Caco-2 (cell line): ENCODE measurements around the gene DNALI1. TPM values are rescaled to one million over a fixed set of nuclear protein-coding genes. Genes with fewer than 3 reads are reported as not detected.

Experiments
- Bru-seq: library from RNA; stranded (reverse); fragments of 400-500 nt; gene quantifications from one replicate; lab custom pipeline; 2021; lab: Mats Ljungman, UMichigan
- BruChase-seq, 2 experiments: library from RNA; stranded (reverse); fragments of 400-500 nt; gene quantifications; one replicate each; lab custom pipeline; 2021; lab: Mats Ljungman, UMichigan
- BruUV-seq: library from RNA; stranded (reverse); fragments of 400-500 nt; replicated peaks from 2 replicates; lab custom pipeline; 2021; lab: Mats Ljungman, UMichigan
- CTCF ChIA-PET: fragments of 300-600 bp; sonication (Branson Sonifier 250); formaldehyde crosslinking; loops from one replicate; lab custom pipeline; 2022; ENCODE audit warnings: antibody characterized with exemption; lab: Charles Lee
- POLR2A ChIA-PET: fragments of 300-600 bp; sonication (Branson Sonifier 250); formaldehyde crosslinking; loops from one replicate; lab custom pipeline; 2022; ENCODE audit warnings: antibody characterized with exemption; lab: Charles Lee
- DNase-seq, 2 experiments: peaks; one replicate each; pipeline versions ENCODE4 v3.0.0 to v3.0.0-alpha.2; 2020 to 2022
- H3K27me3 ChIP-seq: replicated peaks from 2 replicates; pipeline ENCODE4 v1.6.0; 2011; ENCODE audit warnings: low read length; ENCODE audit not compliant: control insufficient read depth, insufficient read depth
- H3K36me3 ChIP-seq: 2 replicates; pipeline ENCODE4 v1.5.1; 2011; ENCODE audit warnings: low read length; ENCODE audit not compliant: control insufficient read depth, insufficient read depth
- H3K4me1 ChIP-seq: fragments of 250-450 bp; sonication (Bioruptor Pico); 2 replicates; pipeline ENCODE4 v1.5.1; 2020; ENCODE audit warnings: mild to moderate bottlenecking
- H3K4me3 ChIP-seq: 2 replicates; pipeline ENCODE4 v1.5.1; 2011; ENCODE audit warnings: low read depth, mild to moderate bottlenecking, control low read depth, low read length
- H3K9me3 ChIP-seq: fragments of 250-450 bp; sonication (Bioruptor Pico); 2 replicates; pipeline ENCODE4 v1.5.1; 2020; ENCODE audit warnings: mild to moderate bottlenecking, moderate library complexity
- H3K27ac Mint-ChIP-seq: one replicate; pipeline ENCODE4 v1.8.0; 2022; ENCODE audit warnings: mixed read lengths; ENCODE audit not compliant: unreplicated experiment
- H3K27me3 Mint-ChIP-seq: one replicate; pipeline ENCODE4 v1.8.0; 2022; ENCODE audit warnings: mixed read lengths; ENCODE audit not compliant: insufficient read depth, unreplicated experiment
- H3K36me3 Mint-ChIP-seq: one replicate; pipeline ENCODE4 v1.8.0; 2022; ENCODE audit warnings: mild to moderate bottlenecking, mixed read lengths; ENCODE audit not compliant: insufficient read depth, unreplicated experiment
- H3K4me1 Mint-ChIP-seq: one replicate; pipeline ENCODE4 v1.8.0; 2022; ENCODE audit warnings: low read depth, mixed read lengths; ENCODE audit not compliant: unreplicated experiment
- H3K4me3 Mint-ChIP-seq: one replicate; pipeline ENCODE4 v1.8.0; 2022; ENCODE audit warnings: mild to moderate bottlenecking, moderate library complexity, mixed read lengths; ENCODE audit not compliant: unreplicated experiment
- H3K9me3 Mint-ChIP-seq: one replicate; pipeline ENCODE4 v1.8.0; 2022; ENCODE audit warnings: mixed read lengths; ENCODE audit not compliant: unreplicated experiment
- CTCF ChIP-seq, 2 experiments: fragments of 200-600 bp in 1 of 2; IDR thresholded peaks; 1 replicate in 1 of 2; 2 replicates in 1 of 2; pipeline versions ENCODE4 v1.5.1 to v1.8.0; 2011 to 2022; ENCODE audit warnings: antibody characterized with exemption in 1 of 2, control low read depth in 1 of 2, inconsistent platforms in 1 of 2, low read depth in 1 of 2, low read length in 1 of 2, mild to moderate bottlenecking in 1 of 2, moderate library complexity in 1 of 2; ENCODE audit not compliant: insufficient read depth in 1 of 2, severe bottlenecking in 1 of 2, unreplicated experiment in 1 of 2
- intact Hi-C: fragments of 100-400 bp; cut with micrococcal nuclease; formaldehyde crosslinking; loops from one replicate; pipeline ENCODE4 v1.10.0; 2022; ENCODE audit not compliant: unreplicated experiment
- long read RNA-seq: library from polyadenylated mRNA; stranded (forward); transcript quantifications from one replicate; pipeline ENCODE4 v2.0.0, GENCODE V29; 2022
- total RNA-seq: library from RNA; stranded (reverse); gene quantifications from 2 replicates; pipeline ENCODE4 v1.2.3, GENCODE V29; 2022

The DNALI1 gene
- total RNA-seq = 0.21 and 0.27 TPM in 2 replicates
- Bru-seq, nascent RNA = percentile 17 among the genes with signal in this experiment
- percentile 12 among the genes with signal in this experiment for BruChase-seq, experiment 1, labeled RNA remaining after a 2-hour chase
- BruChase-seq, experiment 2, labeled RNA remaining after a 6-hour chase = percentile 8 among the genes with signal in this experiment
- long read RNA-seq = 0 reads

- no TSS peak for BruUV-seq
Measured at GRCh38 chr1:37556712-37557196, at the start of gene DNALI1. Gene DNALI1 (plus strand): TSS chr1:37556940. CDS start chr1:37556995, 55 bp downstream.

GRCh38 chr1:37509181-37509580, 47.6 kb upstream of the DNALI1 start:
- BruUV-seq = no TSS peak
- Mint-ChIP-seq H3K36me3 (peaks cover 37% of the 10 kb centered on the region), H3K9me3 (no peaks in the 10 kb centered on the region), H3K4me3 (no peak overlapping the region), H3K27ac (no peak overlapping the region), H3K27me3 (no peaks in the 10 kb centered on the region), H3K4me1 (peaks cover 7% of the 10 kb centered on the region)
- Histone ChIP-seq H3K4me1 (0 out of 2 replicates have a peak, but pooled peaks cover 5% of the 10 kb centered on the region), H3K9me3 (no peaks in the 10 kb centered on the region), H3K36me3 (no peaks in the 10 kb centered on the region), H3K27me3 (no peaks in the 10 kb centered on the region), H3K4me3 (no peak overlapping the region)
- POLR2A ChIA-PET = no interaction called here
- TF ChIP-seq CTCF (IDR thresholded peaks at IDR 0.05; ENCODE audit: insufficient read depth in 1 of 2, low read depth in 1 of 2, low read length in 1 of 2, severe bottlenecking in 1 of 2, unreplicated experiment in 1 of 2) = no peak
- intact Hi-C loops = no loop called here
- CTCF ChIA-PET = interaction anchor here (1.1 to 1.2 kb wide), 2 partner anchors 22 to 35 kb away, joined by 3 to 5 read pairs; partner anchors contain the start of gene ZC3H12A
- DNase-seq = no peak

More at GRCh38 chr1:37556712-37557196, at the start of gene DNALI1:
- Histone ChIP-seq H3K9me3 (no peaks in the 10 kb centered on the region), H3K36me3 (no peaks in the 10 kb centered on the region), H3K4me3 (no peak within 1 kb of the TSS), H3K4me1 (peaks cover 13% of the 10 kb centered on the region), H3K27me3 (no peaks in the 10 kb centered on the region)
- Mint-ChIP-seq H3K27ac (no peak within 1 kb of the TSS), H3K4me3 (no peak within 1 kb of the TSS), H3K9me3 (no peaks in the 10 kb centered on the region), H3K4me1 (peaks cover 16% of the 10 kb centered on the region), H3K27me3 (no peaks in the 10 kb centered on the region), H3K36me3 (peaks cover 18% of the 10 kb centered on the region)
- CTCF ChIA-PET = no interaction called here
- DNase-seq = peak; percentile 34 to 37
- POLR2A ChIA-PET = no interaction called here
- intact Hi-C loops = no loop called here
- no peak for TF ChIP-seq CTCF (IDR thresholded peaks at IDR 0.05; ENCODE audit: insufficient read depth in 1 of 2, low read depth in 1 of 2, low read length in 1 of 2, severe bottlenecking in 1 of 2, unreplicated experiment in 1 of 2)

- ChIA-PET POLR2A (interaction anchor here (0.6 to 1.6 kb wide), 3 partner anchors 29 to 1485 kb away, joined by 4 to 6 read pairs (median 4); a partner anchor contains a TSS), CTCF (interaction anchor here (1.7 kb wide), 1 partner anchor 39 kb away, joined by 5 read pairs; no protein-coding TSS in a partner anchor)
- intact Hi-C loops = loop anchor here (2.0 kb wide), 1 partner anchor 21 kb away; no protein-coding TSS in a partner anchor
- no peak for TF ChIP-seq CTCF (IDR thresholded peaks at IDR 0.05; ENCODE audit: insufficient read depth in 1 of 2, low read depth in 1 of 2, low read length in 1 of 2, severe bottlenecking in 1 of 2, unreplicated experiment in 1 of 2)
- H3K4me3 ChIP-seq = peak overlapping the region; percentile 69
- H3K4me1 Mint-ChIP-seq = peaks cover 14% of the 10 kb centered on the region
- H3K27me3 Mint-ChIP-seq = no peaks in the 10 kb centered on the region
- peaks cover 10% of the 10 kb centered on the region; the same call in 1 of the 2 replicates for H3K4me1 ChIP-seq
- peak overlapping the region; percentile 84 for H3K4me3 Mint-ChIP-seq
- no peaks in the 10 kb centered on the region for H3K9me3 ChIP-seq
- BruUV-seq = no TSS peak
- H3K36me3 ChIP-seq = no peaks in the 10 kb centered on the region
- no peaks in the 10 kb centered on the region for H3K9me3 Mint-ChIP-seq
- peak overlapping the region; percentile 84 for H3K27ac Mint-ChIP-seq
- peaks cover 18% of the 10 kb centered on the region for H3K36me3 Mint-ChIP-seq
- H3K27me3 ChIP-seq = no peaks in the 10 kb centered on the region
- peak; percentile 51 for DNase-seq
Measured at GRCh38 chr1:37513795-37514349, 42.9 kb upstream of the DNALI1 start.
